GM10248 (cell line): ENCODE measurements around the gene TMEM161B.

Experiments used
- CTCF ChIA-PET: fragments of 300-600 bp; sonication (Branson Sonifier 250); formaldehyde crosslinking; extraction: SDS; loops from one replicate; lab custom pipeline; 2021; ENCODE audit warnings: antibody characterized with exemption; lab: Yijun Ruan, JAX
- POLR2A ChIA-PET: fragments of 350-650 bp; sonication (Branson Sonifier 250); formaldehyde crosslinking; extraction: SDS; loops from one replicate; lab custom pipeline; 2020; ENCODE audit warnings: antibody characterized with exemption; lab: Yijun Ruan, JAX
- DNase-seq: peaks from one replicate; pipeline ENCODE4 v3.0.0; 2012; ENCODE audit errors: extremely low spot score
- CTCF ChIP-seq: IDR thresholded peaks from 2 replicates; pipeline ENCODE4 v1.5.1; 2012; ENCODE audit warnings: mild to moderate bottlenecking, low read depth; ENCODE audit errors: extremely low read depth, missing control alignments, control extremely low read depth

TMEM161B gene

GRCh38 chr5:88254320-88254719 is 14.3 kb downstream of the TMEM161B start:
- CTCF ChIA-PET = no interaction called here
- POLR2A ChIA-PET = no interaction called here
- TF ChIP-seq CTCF = no peak

GRCh38 chr5:88251048-88251711 is 17.5 kb downstream of the TMEM161B start:
- TF ChIP-seq CTCF = no peak
- POLR2A ChIA-PET = no interaction called here
- no peak for DNase-seq
- CTCF ChIA-PET = interaction anchor here (1.1 to 1.6 kb wide), 2 partner anchors 9 to 440 kb away, joined by 3 read pairs; no protein-coding TSS in a partner anchor

More at GRCh38 chr5:88254320-88254719, 14.3 kb downstream of the TMEM161B start:
- DNase-seq = no peak

GRCh38 chr5:88250010-88250409 is 18.6 kb downstream of the TMEM161B start:
- POLR2A ChIA-PET = no interaction called here
- no peak for TF ChIP-seq CTCF
- CTCF ChIA-PET = interaction anchor here (0.9 kb wide), 1 partner anchor 13 kb away, joined by 3 read pairs; no protein-coding TSS in a partner anchor
- DNase-seq = no peak

- ChIA-PET CTCF (interaction anchor here (0.9 to 1.6 kb wide), 4 partner anchors 8 to 12 kb away, joined by 3 to 4 read pairs (median 4); no protein-coding TSS in a partner anchor), POLR2A (no interaction called here)
- no peak for TF ChIP-seq CTCF
- no peak for DNase-seq
These were observed 19.7 kb downstream of the TMEM161B start for GRCh38 chr5:88248743-88249540.

- ChIA-PET POLR2A (no interaction called here), CTCF (interaction anchor here (1.5 to 1.6 kb wide), 3 partner anchors 8 to 13 kb away, joined by 3 to 4 read pairs (median 4); no protein-coding TSS in a partner anchor)
- no peak for DNase-seq
- no peak for TF ChIP-seq CTCF
These were observed 20.6 kb downstream of the TMEM161B start for GRCh38 chr5:88248094-88248493.

- TF ChIP-seq CTCF = no peak
- POLR2A ChIA-PET = no interaction called here
These were observed 22.8 kb downstream of the TMEM161B start for GRCh38 chr5:88245893-88246244.

More at GRCh38 chr5:88245893-88246244, 22.8 kb downstream of the TMEM161B start:
- CTCF ChIA-PET = no interaction called here
- no peak for DNase-seq
